ENCODE data around the gene IGSF21. TPM values are rescaled to one million over a fixed set of nuclear protein-coding genes. Genes with fewer than 3 reads are reported as not detected.

The IGSF21 gene
- total and polyA plus RNA-seq, 12 donors: 0.18 to 16.4 (median 7.0) TPM

DNA sequence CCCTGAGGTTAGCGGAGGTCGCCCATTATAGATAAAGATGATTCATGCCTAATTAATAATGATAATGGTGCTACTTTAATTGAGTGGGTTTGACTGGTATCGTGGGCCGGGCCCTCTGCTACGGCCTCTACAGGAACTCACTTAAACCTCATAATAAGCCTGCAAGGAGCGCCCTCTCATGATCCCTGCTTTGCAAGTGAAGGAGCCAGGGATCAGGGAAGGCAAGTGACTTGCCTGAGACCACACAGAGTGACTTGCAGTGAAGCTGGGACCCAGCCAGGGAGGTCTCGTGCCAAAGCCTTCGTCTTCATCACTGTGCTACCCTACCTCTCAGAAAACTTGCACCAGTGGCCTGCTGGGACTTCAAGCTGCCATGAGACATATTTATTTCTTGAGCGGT, 206.8 kb downstream of the IGSF21 start:
- Histone ChIP-seq H3K9me3 (replicated peaks in 1 of 3) (peaks cover 0 to 3% (median 0%) of the 10 kb centered on the region in 3 donors), H3K4me3 (no peak overlapping the region), H3K27ac (no peak overlapping the region), H3K4me1 (replicated peaks in 1 of 2) (no peaks in the 10 kb centered on the region), H3K27me3 (no peaks in the 10 kb centered on the region), H3K36me3 (replicated peaks in 1 of 2) (no peaks in the 10 kb centered on the region)
- no peak for TF ChIP-seq POLR2A (IDR thresholded peaks at IDR 0.05)
- TF ChIP-seq, protein P1, sequence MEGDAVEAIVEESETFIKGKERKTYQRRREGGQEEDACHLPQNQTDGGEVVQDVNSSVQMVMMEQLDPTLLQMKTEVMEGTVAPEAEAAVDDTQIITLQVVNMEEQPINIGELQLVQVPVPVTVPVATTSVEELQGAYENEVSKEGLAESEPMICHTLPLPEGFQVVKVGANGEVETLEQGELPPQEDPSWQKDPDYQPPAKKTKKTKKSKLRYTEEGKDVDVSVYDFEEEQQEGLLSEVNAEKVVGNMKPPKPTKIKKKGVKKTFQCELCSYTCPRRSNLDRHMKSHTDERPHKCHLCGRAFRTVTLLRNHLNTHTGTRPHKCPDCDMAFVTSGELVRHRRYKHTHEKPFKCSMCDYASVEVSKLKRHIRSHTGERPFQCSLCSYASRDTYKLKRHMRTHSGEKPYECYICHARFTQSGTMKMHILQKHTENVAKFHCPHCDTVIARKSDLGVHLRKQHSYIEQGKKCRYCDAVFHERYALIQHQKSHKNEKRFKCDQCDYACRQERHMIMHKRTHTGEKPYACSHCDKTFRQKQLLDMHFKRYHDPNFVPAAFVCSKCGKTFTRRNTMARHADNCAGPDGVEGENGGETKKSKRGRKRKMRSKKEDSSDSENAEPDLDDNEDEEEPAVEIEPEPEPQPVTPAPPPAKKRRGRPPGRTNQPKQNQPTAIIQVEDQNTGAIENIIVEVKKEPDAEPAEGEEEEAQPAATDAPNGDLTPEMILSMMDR (IDR thresholded peaks at IDR 0.05): no peak
- DNase-seq: no peak
- intact Hi-C loops (cut with DNase I): no loop called here
- 56 to 79% (median 62%) methylated on average over 9 of the region's 9 CpGs for WGBS, 4 donors

DNA sequence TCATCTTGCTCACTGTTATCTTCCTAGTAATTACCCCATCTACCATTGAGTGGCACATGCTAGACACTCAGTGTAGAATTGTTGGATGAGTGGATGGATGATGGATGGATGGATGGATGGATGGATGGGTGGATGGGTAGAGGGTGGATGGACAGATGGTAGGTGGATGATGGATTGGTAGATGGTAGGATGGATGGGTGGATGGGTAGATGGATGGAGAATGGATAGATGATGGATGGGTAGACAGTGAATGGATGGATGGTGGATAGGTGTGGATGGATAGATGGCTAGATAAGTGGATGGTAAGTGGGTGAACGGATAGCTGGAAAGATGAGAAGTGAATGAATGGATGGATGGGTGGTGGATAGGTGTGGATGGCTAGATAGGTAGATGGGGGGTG, 207.9 kb downstream of the IGSF21 start:
- no peak overlapping the region for H3K4me3 ChIP-seq
- TF ChIP-seq, protein P1 (IDR thresholded peaks at IDR 0.05): no peak
- TF ChIP-seq POLR2A (IDR thresholded peaks at IDR 0.05): no peak
- WGBS, 4 donors: 85 to 90% (median 87%) methylated on average over 1 of the region's 1 CpG
- H3K9me3 ChIP-seq (replicated peaks in 1 of 3): peaks cover 0 to 3% (median 0%) of the 10 kb centered on the region in 3 donors
- no peak overlapping the region for H3K27ac ChIP-seq
- DNase-seq: no peak
- intact Hi-C loops (cut with DNase I): no loop called here
- no peaks in the 10 kb centered on the region for H3K27me3 ChIP-seq
- H3K4me1 ChIP-seq (replicated peaks in 1 of 2): no peaks in the 10 kb centered on the region
- H3K36me3 ChIP-seq (replicated peaks in 1 of 2): no peaks in the 10 kb centered on the region

DNA sequence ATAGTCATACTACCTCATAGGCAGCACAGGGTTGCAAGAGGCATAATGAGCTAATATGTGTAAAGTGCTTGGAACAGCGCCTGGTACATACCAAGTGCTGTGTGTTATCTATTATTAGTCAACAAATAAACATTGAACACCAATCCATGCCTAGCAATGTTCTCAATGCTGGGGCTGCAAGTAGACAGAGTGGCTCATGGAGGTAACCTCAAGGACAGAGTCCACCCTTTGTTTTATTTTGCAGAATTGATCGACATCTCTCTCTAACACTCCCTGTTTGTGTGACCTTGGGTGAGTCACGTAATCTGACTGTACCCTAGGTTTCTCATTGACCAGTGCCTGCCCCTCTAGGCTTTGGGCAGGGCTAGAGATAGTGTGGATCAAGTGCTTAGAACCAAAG, 209.2 kb downstream of the IGSF21 start:
- Histone ChIP-seq H3K36me3 (replicated peaks in 1 of 2) (no peaks in the 10 kb centered on the region), H3K27me3 (no peaks in the 10 kb centered on the region), H3K27ac (no peak overlapping the region), H3K4me3 (no peak overlapping the region), H3K9me3 (replicated peaks in 1 of 3) (peaks cover 0 to 3% (median 0%) of the 10 kb centered on the region in 3 donors), H3K4me1 (replicated peaks in 1 of 2) (no peaks in the 10 kb centered on the region)
- TF ChIP-seq POLR2A (IDR thresholded peaks at IDR 0.05): no peak
- TF ChIP-seq, protein P1 (IDR thresholded peaks at IDR 0.05): no peak
- WGBS, 4 donors: 20 to 36% (median 27%) methylated on average over 3 of the region's 3 CpGs
- no peak for DNase-seq
- intact Hi-C loops (cut with DNase I): no loop called here

DNA sequence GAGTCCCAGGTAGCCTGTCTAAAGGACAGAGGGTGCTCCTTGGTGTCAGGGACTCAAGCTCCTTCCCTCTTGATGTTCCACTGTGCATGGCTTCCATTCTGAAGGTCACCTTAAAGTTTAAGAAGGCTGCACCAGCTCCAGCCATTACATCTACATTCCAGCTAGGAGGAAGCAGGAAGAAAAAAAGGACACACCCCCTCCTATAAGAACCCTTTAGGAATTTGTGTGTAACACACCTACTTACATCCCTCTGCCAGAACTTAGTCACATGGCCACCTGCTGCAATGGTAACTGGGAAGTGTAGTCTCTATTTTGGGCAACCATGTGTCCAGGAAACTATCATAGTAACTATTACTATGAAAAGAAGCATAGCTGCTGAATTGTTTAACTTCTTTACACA, 211.5 kb downstream of the IGSF21 start:
- intact Hi-C loops (cut with DNase I): no loop called here
- H3K4me1 ChIP-seq (replicated peaks in 1 of 2): no peaks in the 10 kb centered on the region
- no peaks in the 10 kb centered on the region for H3K27me3 ChIP-seq
- no peak for TF ChIP-seq POLR2A (IDR thresholded peaks at IDR 0.05)
- TF ChIP-seq, protein P1 (IDR thresholded peaks at IDR 0.05): no peak
- H3K4me3 ChIP-seq: no peak overlapping the region
- H3K27ac ChIP-seq: no peak overlapping the region
- no peaks in the 10 kb centered on the region for H3K36me3 ChIP-seq (replicated peaks in 1 of 2)
- H3K9me3 ChIP-seq (replicated peaks in 1 of 3): peaks cover 0 to 3% (median 0%) of the 10 kb centered on the region in 3 donors
- no peak for DNase-seq
